Activated CD8-positive, alpha-beta memory T cell treated with anti-CD3 and anti-CD28 coated beads, Interleukin-2, amount 50 U/mL, for 4 hours (primary cell): Measurements from ENCODE around the gene ABCD3.
"Not testable (repeated sequence)": the region's sequence is repeated elsewhere in the genome, so short reads cannot be mapped to it uniquely, and the experiment has no call there.

Source experiments
- DNase-seq: peaks from one replicate; pipeline ENCODE4 v3.0.0-alpha.2; 2020

The ABCD3 gene

DNA sequence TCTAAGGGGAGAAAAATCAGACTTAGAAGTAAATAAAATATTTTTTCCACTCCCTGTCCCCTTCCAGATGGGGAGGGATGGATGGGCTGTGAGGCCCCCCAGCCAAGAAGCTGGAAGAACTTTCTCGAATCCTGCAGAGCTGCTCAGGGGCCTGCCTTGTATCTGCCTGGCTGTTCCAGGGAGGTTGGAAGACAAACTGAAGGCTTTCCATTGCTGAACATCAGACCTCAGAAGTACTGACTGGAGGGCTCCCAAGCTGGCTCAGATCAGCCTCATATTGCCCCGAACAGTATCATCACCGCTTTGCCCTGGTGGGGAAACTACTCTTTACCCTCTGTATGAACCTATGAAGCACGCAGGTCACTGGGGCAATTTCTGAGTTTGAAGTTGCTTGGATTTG is 135.7 kb downstream of the ABCD3 start:
- DNase-seq = no peak

DNA sequence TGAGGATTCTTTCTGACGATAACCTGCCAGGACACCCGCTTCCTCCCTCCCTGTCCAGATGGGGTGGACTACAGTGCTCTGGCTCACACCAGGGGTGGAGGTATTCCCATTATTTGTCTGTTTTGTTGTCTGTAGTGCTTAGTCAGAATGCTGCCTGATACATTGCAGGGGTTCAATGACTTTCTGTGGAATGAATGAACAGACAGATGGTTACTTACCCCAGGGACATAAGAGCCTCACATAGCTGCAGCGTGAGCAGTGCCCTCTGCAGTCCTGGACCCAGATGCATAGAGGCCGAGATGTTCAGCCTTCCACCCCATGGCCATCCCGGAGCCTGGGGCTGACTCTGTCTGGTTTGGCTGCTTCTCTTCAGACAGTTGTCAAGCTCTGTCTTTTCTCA is 136.4 kb downstream of the ABCD3 start:
- DNase-seq = no peak

DNA sequence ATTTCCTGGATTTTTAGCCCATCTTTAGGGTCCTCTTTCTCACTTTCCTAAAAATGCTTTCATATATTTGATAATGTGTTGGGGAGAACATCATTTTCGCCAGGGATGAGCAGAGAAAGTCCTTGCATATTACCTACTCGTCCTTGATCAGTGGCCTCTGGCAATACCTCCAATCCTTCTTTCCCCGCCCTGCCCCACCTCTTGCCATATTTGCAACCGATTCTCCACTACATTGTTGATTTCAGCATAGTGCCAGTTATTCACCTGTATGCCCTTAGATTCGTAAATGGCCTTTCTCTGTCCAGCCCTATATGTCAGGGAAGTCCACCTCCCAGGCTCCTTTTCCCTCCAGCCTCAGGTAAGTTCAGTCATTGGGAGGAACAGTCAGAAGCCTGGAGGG is 136.9 kb downstream of the ABCD3 start:
- DNase-seq = no peak

DNA sequence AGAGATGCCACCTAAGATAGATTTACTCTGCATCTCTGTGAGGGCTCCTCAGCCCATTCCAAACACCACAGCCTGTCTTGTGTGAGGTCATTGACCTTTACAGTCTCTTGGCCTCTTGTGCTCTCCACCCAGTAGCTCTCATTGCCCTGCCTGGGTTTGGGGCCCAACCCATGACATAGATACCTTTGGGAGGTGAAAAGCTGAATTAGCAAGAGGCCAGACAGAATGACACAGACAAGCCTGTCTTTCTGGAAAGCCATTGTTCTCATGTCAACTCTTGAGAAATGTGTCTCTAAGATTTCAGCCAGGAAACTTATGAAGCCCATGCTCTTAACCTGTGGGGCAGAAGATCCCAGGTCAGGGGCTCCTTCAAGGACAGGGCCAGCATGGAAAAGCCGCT is 141.7 kb downstream of the ABCD3 start:
- no peak for DNase-seq

DNA sequence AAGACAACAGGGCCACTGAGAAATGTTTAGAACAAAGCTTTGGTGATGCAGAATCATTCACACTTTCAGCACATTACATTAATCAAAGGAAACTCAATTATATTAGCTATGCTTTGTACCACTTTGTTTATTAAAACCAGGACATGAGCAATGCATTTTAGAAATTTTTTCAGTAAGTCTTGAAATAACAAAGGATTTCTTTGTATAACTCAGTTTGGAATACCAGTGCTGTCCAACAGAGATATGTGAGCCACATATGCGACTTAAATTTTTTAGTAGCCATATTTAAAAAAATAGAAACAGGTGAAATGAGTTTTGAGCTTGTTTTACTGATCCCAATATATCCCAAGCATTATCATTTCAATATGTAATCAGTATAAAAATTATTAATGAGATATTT is 142.1 kb downstream of the ABCD3 start:
- no peak for DNase-seq

DNA sequence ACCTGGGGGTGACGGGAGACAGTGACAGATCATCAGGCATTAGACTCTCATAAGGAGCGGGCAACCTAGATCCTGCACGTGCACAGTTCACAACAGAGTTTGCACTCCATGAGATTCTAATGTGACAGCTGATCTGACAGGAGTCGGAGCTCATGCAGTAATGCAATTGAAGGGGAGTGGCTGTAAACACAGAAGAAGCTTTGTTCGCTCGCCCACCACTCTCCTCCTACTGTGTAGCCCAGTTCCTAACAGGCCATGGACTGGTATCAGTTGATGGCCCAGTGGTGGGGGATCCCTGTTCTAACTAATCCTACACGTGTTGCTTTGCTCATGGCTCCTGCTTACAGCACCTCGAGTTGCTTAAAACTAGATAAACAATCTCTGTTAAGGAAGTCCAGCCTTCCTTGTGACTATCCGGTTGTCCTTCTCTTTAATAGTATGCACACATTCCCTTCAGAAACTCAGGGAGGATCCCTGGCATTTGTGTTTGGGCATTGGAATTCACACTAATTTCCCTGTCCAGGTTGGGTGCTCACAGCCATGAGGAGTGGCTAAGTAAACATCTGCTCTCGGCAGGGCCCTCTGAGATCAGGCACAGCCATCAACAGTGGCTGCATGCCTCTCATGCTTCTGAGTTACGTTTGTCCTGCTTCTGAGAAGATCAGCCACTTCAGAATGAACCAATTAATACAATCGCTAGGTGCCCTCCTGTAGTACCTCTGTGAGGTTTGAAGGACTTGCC is 144.5 kb downstream of the ABCD3 start:
- DNase-seq = no peak

DNA sequence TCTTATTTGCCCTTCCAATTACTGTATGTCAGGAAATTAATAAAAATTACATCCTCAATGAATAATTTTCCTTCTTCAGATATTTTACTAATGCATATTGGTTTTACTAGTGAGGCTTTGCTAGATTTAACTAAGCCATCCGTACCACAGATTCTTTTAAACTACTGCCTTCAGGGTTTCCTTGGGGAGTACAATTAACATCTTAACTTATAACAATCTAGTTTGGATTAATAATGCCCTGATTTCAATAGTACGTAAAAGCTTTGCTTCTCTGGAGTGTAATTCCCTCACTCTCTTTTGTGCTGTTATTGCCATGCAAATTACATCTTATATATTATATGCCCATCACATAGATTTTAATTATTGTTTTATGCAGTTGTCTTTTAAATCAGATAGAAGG is 147.7 kb downstream of the ABCD3 start:
- DNase-seq = no peak

DNA sequence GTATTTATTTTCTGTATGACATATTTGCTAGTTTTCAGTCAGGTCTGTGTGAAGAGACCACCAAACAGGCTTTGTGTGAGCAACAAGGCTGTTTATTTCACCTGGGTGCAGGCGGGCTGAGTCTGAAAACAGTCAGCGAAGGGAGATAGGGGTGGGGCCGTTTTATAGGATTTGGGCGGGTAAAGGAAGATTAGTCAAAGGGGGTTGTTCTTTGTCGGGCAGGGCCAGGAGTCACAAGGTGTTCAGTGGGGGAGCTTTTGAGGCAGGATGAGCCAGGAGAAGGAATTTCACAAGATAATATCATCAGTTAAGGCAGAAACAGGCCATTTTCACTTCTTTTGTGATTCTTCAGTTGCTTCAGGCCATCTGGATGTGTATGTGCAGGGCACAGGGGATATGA is 148.2 kb downstream of the ABCD3 start:
- DNase-seq = not testable (repeated sequence)

DNA sequence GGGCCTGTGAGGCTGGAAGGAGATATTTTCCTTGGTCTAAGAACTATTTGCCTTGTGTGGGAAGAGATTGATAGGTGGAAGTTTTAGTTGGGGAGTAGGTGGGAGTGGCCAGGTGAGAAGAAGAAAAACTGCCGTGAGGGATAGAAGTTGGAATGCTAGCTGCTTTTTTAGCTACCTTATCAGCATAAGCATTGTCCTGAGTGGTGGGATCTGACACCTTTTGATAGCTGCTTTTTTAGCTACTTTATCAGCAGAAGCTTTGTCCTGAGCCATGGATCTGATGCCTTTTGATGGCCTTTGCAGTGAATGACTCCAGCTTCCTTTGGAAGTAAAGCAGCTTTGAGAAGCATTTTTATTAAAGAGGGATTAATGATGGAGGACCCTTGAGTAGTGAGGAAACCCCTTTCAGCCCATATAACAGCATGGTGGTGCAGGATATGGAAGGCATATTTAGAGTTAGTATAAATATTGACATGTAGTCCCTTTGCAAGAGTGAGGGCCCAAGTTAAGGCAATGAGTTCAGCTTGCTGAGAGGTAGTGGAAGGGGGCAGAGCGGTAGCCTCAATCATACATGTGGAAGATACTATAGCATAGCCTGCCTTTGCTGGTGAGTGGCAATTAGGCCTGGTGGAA is 149.9 kb downstream of the ABCD3 start:
- not testable (repeated sequence) for DNase-seq
